ENCODE data around the gene NSUN3.

The NSUN3 gene

DNA sequence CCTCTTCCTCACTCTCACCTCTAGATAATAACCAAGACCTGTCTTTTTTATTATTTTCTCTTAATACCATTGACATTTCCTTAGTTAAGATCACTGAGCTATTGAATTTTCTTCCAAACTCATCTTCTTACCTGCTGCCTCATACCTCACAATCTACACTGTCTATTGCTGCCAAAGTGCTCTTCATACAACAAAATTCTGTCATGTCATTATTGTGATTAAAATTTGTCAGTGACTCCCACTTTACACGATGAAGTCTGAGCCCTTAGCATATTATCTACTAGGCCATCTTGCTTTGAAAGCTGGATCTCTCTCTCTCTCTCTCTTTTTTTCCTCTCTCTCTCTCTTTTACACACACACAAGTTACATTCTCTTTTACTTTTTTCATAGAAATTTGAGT is 73.3 kb downstream of the NSUN3 start:
- no peak for TF ChIP-seq FOXP2 (optimal IDR thresholded peaks at IDR 0.05; ENCODE audit: borderline replicate concordance, extremely low read depth, extremely low read length, insufficient read depth)
- TF ChIP-seq, protein P1, sequence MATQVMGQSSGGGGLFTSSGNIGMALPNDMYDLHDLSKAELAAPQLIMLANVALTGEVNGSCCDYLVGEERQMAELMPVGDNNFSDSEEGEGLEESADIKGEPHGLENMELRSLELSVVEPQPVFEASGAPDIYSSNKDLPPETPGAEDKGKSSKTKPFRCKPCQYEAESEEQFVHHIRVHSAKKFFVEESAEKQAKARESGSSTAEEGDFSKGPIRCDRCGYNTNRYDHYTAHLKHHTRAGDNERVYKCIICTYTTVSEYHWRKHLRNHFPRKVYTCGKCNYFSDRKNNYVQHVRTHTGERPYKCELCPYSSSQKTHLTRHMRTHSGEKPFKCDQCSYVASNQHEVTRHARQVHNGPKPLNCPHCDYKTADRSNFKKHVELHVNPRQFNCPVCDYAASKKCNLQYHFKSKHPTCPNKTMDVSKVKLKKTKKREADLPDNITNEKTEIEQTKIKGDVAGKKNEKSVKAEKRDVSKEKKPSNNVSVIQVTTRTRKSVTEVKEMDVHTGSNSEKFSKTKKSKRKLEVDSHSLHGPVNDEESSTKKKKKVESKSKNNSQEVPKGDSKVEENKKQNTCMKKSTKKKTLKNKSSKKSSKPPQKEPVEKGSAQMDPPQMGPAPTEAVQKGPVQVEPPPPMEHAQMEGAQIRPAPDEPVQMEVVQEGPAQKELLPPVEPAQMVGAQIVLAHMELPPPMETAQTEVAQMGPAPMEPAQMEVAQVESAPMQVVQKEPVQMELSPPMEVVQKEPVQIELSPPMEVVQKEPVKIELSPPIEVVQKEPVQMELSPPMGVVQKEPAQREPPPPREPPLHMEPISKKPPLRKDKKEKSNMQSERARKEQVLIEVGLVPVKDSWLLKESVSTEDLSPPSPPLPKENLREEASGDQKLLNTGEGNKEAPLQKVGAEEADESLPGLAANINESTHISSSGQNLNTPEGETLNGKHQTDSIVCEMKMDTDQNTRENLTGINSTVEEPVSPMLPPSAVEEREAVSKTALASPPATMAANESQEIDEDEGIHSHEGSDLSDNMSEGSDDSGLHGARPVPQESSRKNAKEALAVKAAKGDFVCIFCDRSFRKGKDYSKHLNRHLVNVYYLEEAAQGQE (IDR thresholded peaks at IDR 0.05; ENCODE audit: insufficient read depth in 1 of 2, low read depth in 2 of 2, low read length in 2 of 2) = no peak
- no peak for TF ChIP-seq SIN3A (IDR thresholded peaks at IDR 0.05; ENCODE audit: borderline replicate concordance, insufficient read depth, low read length)
- no peak for TF ChIP-seq TAF1 (IDR thresholded peaks at IDR 0.05; ENCODE audit: borderline replicate concordance, insufficient read depth, low read length)
- TF ChIP-seq POLR2AphosphoS5 (IDR thresholded peaks at IDR 0.05; ENCODE audit: low read depth, low read length) = no peak

- TF ChIP-seq SIN3A (IDR thresholded peaks at IDR 0.05; ENCODE audit: borderline replicate concordance, insufficient read depth, low read length) = no peak
- no peak for TF ChIP-seq TAF1 (IDR thresholded peaks at IDR 0.05; ENCODE audit: borderline replicate concordance, insufficient read depth, low read length)
- TF ChIP-seq, protein P1 (IDR thresholded peaks at IDR 0.05; ENCODE audit: insufficient read depth in 1 of 2, low read depth in 2 of 2, low read length in 2 of 2) = no peak
- TF ChIP-seq POLR2AphosphoS5 (IDR thresholded peaks at IDR 0.05; ENCODE audit: low read depth, low read length) = no peak
- TF ChIP-seq FOXP2 (optimal IDR thresholded peaks at IDR 0.05; ENCODE audit: borderline replicate concordance, extremely low read depth, extremely low read length, insufficient read depth) = no peak
Observed at GRCh38 chr3:94137377-94137776, 74.5 kb downstream of the NSUN3 start.

DNA sequence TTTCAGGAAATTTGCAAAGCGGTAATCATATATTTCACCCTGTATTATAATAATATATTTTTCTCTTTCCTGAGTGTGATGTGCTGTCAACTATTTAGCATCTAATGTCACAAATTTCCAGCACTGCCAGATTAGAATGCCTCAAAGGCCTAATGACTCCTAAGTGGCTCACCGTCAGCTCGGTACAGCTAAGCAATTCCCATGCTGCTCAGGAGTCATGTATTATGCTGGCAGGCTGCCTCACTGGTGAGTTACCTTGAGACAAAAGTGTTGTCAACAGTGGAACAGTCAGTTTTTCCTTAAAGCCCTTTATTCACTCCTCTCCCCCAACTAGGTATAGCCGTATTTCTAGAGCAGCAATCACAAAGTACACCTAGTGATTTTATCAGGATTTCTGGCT is 83.6 kb downstream of the NSUN3 start:
- no peak for TF ChIP-seq FOXP2 (optimal IDR thresholded peaks at IDR 0.05; ENCODE audit: borderline replicate concordance, extremely low read depth, extremely low read length, insufficient read depth)
- no peak for TF ChIP-seq SIN3A (IDR thresholded peaks at IDR 0.05; ENCODE audit: borderline replicate concordance, insufficient read depth, low read length)
- TF ChIP-seq POLR2AphosphoS5 (IDR thresholded peaks at IDR 0.05; ENCODE audit: low read depth, low read length) = no peak
- no peak for TF ChIP-seq TAF1 (IDR thresholded peaks at IDR 0.05; ENCODE audit: borderline replicate concordance, insufficient read depth, low read length)
- TF ChIP-seq, protein P1 (IDR thresholded peaks at IDR 0.05; ENCODE audit: insufficient read depth in 1 of 2, low read depth in 2 of 2, low read length in 2 of 2) = no peak

- TF ChIP-seq, protein P1 (IDR thresholded peaks at IDR 0.05; ENCODE audit: insufficient read depth in 1 of 2, low read depth in 2 of 2, low read length in 2 of 2) = no peak
- TF ChIP-seq FOXP2 (optimal IDR thresholded peaks at IDR 0.05; ENCODE audit: borderline replicate concordance, extremely low read depth, extremely low read length, insufficient read depth) = no peak
- no peak for TF ChIP-seq SIN3A (IDR thresholded peaks at IDR 0.05; ENCODE audit: borderline replicate concordance, insufficient read depth, low read length)
- no peak for TF ChIP-seq POLR2AphosphoS5 (IDR thresholded peaks at IDR 0.05; ENCODE audit: low read depth, low read length)
- TF ChIP-seq TAF1 (IDR thresholded peaks at IDR 0.05; ENCODE audit: borderline replicate concordance, insufficient read depth, low read length) = no peak
Observed at GRCh38 chr3:94147012-94147411, 84.2 kb downstream of the NSUN3 start.

- TF ChIP-seq TAF1 (IDR thresholded peaks at IDR 0.05; ENCODE audit: borderline replicate concordance, insufficient read depth, low read length) = no peak
- TF ChIP-seq, protein P1 (IDR thresholded peaks at IDR 0.05; ENCODE audit: insufficient read depth in 1 of 2, low read depth in 2 of 2, low read length in 2 of 2) = no peak
- TF ChIP-seq POLR2AphosphoS5 (IDR thresholded peaks at IDR 0.05; ENCODE audit: low read depth, low read length) = no peak
- TF ChIP-seq FOXP2 (optimal IDR thresholded peaks at IDR 0.05; ENCODE audit: borderline replicate concordance, extremely low read depth, extremely low read length, insufficient read depth) = no peak
- TF ChIP-seq SIN3A (IDR thresholded peaks at IDR 0.05; ENCODE audit: borderline replicate concordance, insufficient read depth, low read length) = no peak
Observed at GRCh38 chr3:94150113-94150512, 87.3 kb downstream of the NSUN3 start.

Data from PFSK-1 (cell line).